GM12801 (cell line): ENCODE data around the gene RGS11.

Experiments used
- CTCF ChIP-seq: IDR thresholded peaks from one replicate; pipeline ENCODE4 v1.5.1; 2011; ENCODE audit warnings: control low read depth; ENCODE audit not compliant: insufficient read length; ENCODE audit errors: extremely low read depth

The RGS11 gene

GRCh38 chr16:287981-288920 lies 12.5 kb upstream of the RGS11 start:
- no peak for TF ChIP-seq CTCF

GRCh38 chr16:287298-287811 lies 11.6 kb upstream of the RGS11 start:
- no peak for TF ChIP-seq CTCF

- TF ChIP-seq CTCF: no peak
Observed at GRCh38 chr16:286491-287297, 10.9 kb upstream of the RGS11 start.

GRCh38 chr16:285146-286055 lies 9.7 kb upstream of the RGS11 start:
- TF ChIP-seq CTCF: no peak

- TF ChIP-seq CTCF: no peak
Observed at GRCh38 chr16:284204-285120, 8.7 kb upstream of the RGS11 start.

GRCh38 chr16:283033-283805 lies 7.5 kb upstream of the RGS11 start, which contains the start of gene PDIA2:
TSS of gene PDIA2 (plus strand) at chr16:283164. CDS start at chr16:283170, 6 bp downstream.
- no peak for TF ChIP-seq CTCF
